HepG2 (cell line): ENCODE measurements around the gene MOK. TPM values are rescaled to one million over a fixed set of nuclear protein-coding genes. Genes with fewer than 3 reads are reported as not detected.

ENCODE experiments used
- ATAC-seq: fragments of 200-7000 bp; cut with Tn5 transposase; 3 replicates; pipeline ENCODE4 v1.9.1; 2020; ENCODE audit warnings: mild to moderate bottlenecking, moderate library complexity
- BruUV-seq: library from RNA; stranded (reverse); fragments of 400-500 nt; replicated peaks from 2 replicates; lab custom pipeline; 2021; lab: Mats Ljungman, UMichigan
- CTCF ChIA-PET: fragments of 300-600 bp; formaldehyde crosslinking; extraction: SDS; loops from one replicate; lab custom pipeline; 2021; ENCODE audit warnings: low total read pairs, inconsistent platforms, low intra/inter-chr PET ratio; lab: Yijun Ruan, JAX
- POLR2A ChIA-PET: fragments of 350-600 bp; sonication (Branson Sonifier 250); formaldehyde crosslinking; loops from one replicate; lab custom pipeline; 2020; ENCODE audit warnings: antibody characterized with exemption, inconsistent platforms; lab: Yijun Ruan, JAX
- DNase-seq: peaks from one replicate; pipeline ENCODE4 v3.0.0-alpha.2; 2015; ENCODE audit warnings: low spot score
- FAIRE-seq: peaks from 3 replicates; lab custom pipeline; 2011; peaks lifted over from hg19 to GRCh38; lab: Jason Lieb, UNC
- H2AFZ ChIP-seq: one replicate; pipeline ENCODE4 v1.6.1; 2011; ENCODE audit warnings: low read length, inconsistent platforms
- H3K27ac ChIP-seq: fragments of 300-600 bp; 3 replicates; pipeline ENCODE4 v1.8.0; 2011; ENCODE audit warnings: mixed run types, mild to moderate bottlenecking, mixed read lengths, low read length, inconsistent platforms; ENCODE audit not compliant: insufficient read depth; ENCODE audit errors: extremely low read length
- H3K27me3 ChIP-seq, 2 experiments: fragments of 200-600 bp in 1 of 2; 2 replicates in 1 of 2; 3 replicates in 1 of 2; pipeline versions ENCODE4 v1.6.0 to v1.8.0; 2011; ENCODE audit warnings: low read length in 2 of 2, mild to moderate bottlenecking in 2 of 2, moderate library complexity in 2 of 2, inconsistent platforms in 1 of 2; ENCODE audit not compliant: insufficient read depth in 2 of 2, control insufficient read depth in 1 of 2
- H3K36me3 ChIP-seq, 2 experiments: fragments of 200-600 bp in 1 of 2; replicated peaks in 1 of 2; 2 replicates in 1 of 2; 3 replicates in 1 of 2; pipeline versions ENCODE4 v1.5.1 to v1.8.0; 2011; ENCODE audit warnings: low read length in 2 of 2, inconsistent platforms in 1 of 2; ENCODE audit not compliant: insufficient read depth in 2 of 2, control insufficient read depth in 1 of 2
- H3K4me1 ChIP-seq: 2 replicates; pipeline ENCODE4 v1.5.1; 2012; ENCODE audit warnings: low read length, inconsistent platforms; ENCODE audit not compliant: insufficient read depth
- H3K4me2 ChIP-seq: 2 replicates; pipeline ENCODE4 v1.6.0; 2011; ENCODE audit warnings: low read depth, low read length, inconsistent platforms
- H3K4me3 ChIP-seq, 3 experiments: fragments of 200-600 bp in 1 of 3; sonication (generic), shearing (Covaris generic) in 1 of 3; replicated peaks in 1 of 3; 2 replicates each; pipeline ENCODE4 v1.5.1; 2011 to 2016; ENCODE audit warnings: low read length in 3 of 3, inconsistent platforms in 2 of 3, low read depth in 2 of 3, mild to moderate bottlenecking in 2 of 3, control low read depth in 1 of 3, mixed read lengths in 1 of 3; ENCODE audit not compliant: insufficient read depth in 1 of 3
- H3K79me2 ChIP-seq: one replicate; pipeline ENCODE4 v1.6.1; 2011; ENCODE audit warnings: low read length, inconsistent platforms; ENCODE audit not compliant: insufficient read depth
- H3K9ac ChIP-seq: 2 replicates; pipeline ENCODE4 v1.6.0; 2011; ENCODE audit warnings: mild to moderate bottlenecking, low read depth, low read length, inconsistent platforms; ENCODE audit not compliant: insufficient read depth
- H3K9me3 ChIP-seq: 2 replicates; pipeline ENCODE4 v1.5.1; 2012; ENCODE audit warnings: mild to moderate bottlenecking, low read length
- H4K20me1 ChIP-seq: 2 replicates; pipeline ENCODE4 v1.6.0; 2011; ENCODE audit warnings: inconsistent platforms, mild to moderate bottlenecking, low read length, moderate library complexity; ENCODE audit not compliant: insufficient read depth
- KLF6 ChIP-seq: IDR thresholded peaks from 2 replicates; pipeline ENCODE4 v1.8.0; 2016; ENCODE audit warnings: missing biosample characterization, missing genetic modification reagents
- MED1 ChIP-seq: sonication (generic); formaldehyde crosslinking; IDR thresholded peaks from 2 replicates; pipeline ENCODE4 v1.4.0; 2020; ENCODE audit warnings: missing genetic modification reagents
- NCOA5 ChIP-seq: sonication (generic); formaldehyde crosslinking; IDR thresholded peaks from 2 replicates; pipeline ENCODE4 v1.4.0; 2020; ENCODE audit warnings: missing genetic modification reagents
- RCOR2 ChIP-seq: IDR thresholded peaks from 2 replicates; pipeline ENCODE4 v1.6.1; 2016; ENCODE audit warnings: missing biosample characterization, missing genetic modification reagents
- XBP1 ChIP-seq: sonication (generic); formaldehyde crosslinking; IDR thresholded peaks from 2 replicates; pipeline ENCODE4 v1.5.0; 2020; ENCODE audit warnings: missing genetic modification reagents
- ZNF567 ChIP-seq: sonication (generic); formaldehyde crosslinking; IDR thresholded peaks from 2 replicates; pipeline ENCODE4 v1.8.1; 2023; ENCODE audit warnings: mild to moderate bottlenecking, missing genetic modification reagents, borderline replicate concordance
- ZNF839 ChIP-seq: sonication (generic); formaldehyde crosslinking; IDR thresholded peaks from 2 replicates; pipeline ENCODE4 v1.4.0; 2020; ENCODE audit warnings: missing genetic modification reagents, mild to moderate bottlenecking, borderline replicate concordance
- WGBS: methylation state at CpG from one replicate; pipeline ENCODE4 v1.1.6; 2017; ENCODE audit warnings: low lambda C conversion rate; 5-methylcytosine and 5-hydroxymethylcytosine counted together
- in situ Hi-C: cut with HindIII; loops from 2 replicates; pipeline ENCODE4 v1.10.0; 2017; ENCODE audit warnings: low pct_unique_long_range_greater_than_20kb; ENCODE audit not compliant: extremely low pct_ligation_motif_present
- intact Hi-C: fragments of 100-400 bp; cut with micrococcal nuclease; formaldehyde crosslinking; loops from one replicate; pipeline ENCODE4 v1.10.0; 2022; ENCODE audit not compliant: unreplicated experiment
- polyA plus RNA-seq, 8 experiments: library from polyadenylated mRNA; depleted of rRNA in 3 of 8; stranded (reverse) in 7 of 8; unstranded in 1 of 8; fragments of >200 nt; fragmentation: Illumina TruSeq in 4 of 8; extraction: Trizol in 4 of 8; gene quantifications; 2 replicates each; pipeline versions ENCODE4 v1.2.1 to v1.2.3, GENCODE V29; 2011 to 2016; ENCODE audit warnings: low read depth in 4 of 8, missing spikeins in 1 of 8, mixed read lengths in 1 of 8; ENCODE audit not compliant: insufficient read depth in 1 of 8
- total RNA-seq, 5 experiments: library from RNA; depleted of rRNA; stranded (reverse); fragments of >200 nt; fragmentation: Illumina TruSeq; extraction: Trizol; gene quantifications; 2 replicates each; pipeline ENCODE4 v1.2.3, GENCODE V29; 2016; ENCODE audit warnings: low read depth in 1 of 5
- TF ChIP-seq, protein P1 (sequence below): IDR thresholded peaks from 2 replicates; pipeline ENCODE4 v1.6.1; 2012; ENCODE audit warnings: low read depth, low read length, improper control_type of control experiment
- TF ChIP-seq, protein P2 (sequence below): sonication (generic); IDR thresholded peaks from 2 replicates; pipeline ENCODE4 v1.6.1; 2016; ENCODE audit warnings: low read depth, borderline replicate concordance
- TF ChIP-seq, protein P3 (sequence below): sonication (generic); formaldehyde crosslinking; IDR thresholded peaks from 2 replicates; pipeline ENCODE4 v1.5.1; 2020; ENCODE audit warnings: mild to moderate bottlenecking, missing genetic modification reagents
- TF ChIP-seq, protein P4 (sequence below): sonication (generic); formaldehyde crosslinking; IDR thresholded peaks from 2 replicates; pipeline ENCODE4 v1.5.0; 2020; ENCODE audit warnings: mild to moderate bottlenecking, missing genetic modification reagents
- TF ChIP-seq, protein P5 (sequence below): IDR thresholded peaks from 2 replicates; pipeline ENCODE4 v1.6.1; 2018; ENCODE audit warnings: missing genetic modification reagents

The MOK gene
- total and polyA plus RNA-seq, 2 of the 13 experiments (the other 11 are each of a cell fraction or from before 2014, with no cell fraction given): 15.3 to 16.9 TPM

DNA sequence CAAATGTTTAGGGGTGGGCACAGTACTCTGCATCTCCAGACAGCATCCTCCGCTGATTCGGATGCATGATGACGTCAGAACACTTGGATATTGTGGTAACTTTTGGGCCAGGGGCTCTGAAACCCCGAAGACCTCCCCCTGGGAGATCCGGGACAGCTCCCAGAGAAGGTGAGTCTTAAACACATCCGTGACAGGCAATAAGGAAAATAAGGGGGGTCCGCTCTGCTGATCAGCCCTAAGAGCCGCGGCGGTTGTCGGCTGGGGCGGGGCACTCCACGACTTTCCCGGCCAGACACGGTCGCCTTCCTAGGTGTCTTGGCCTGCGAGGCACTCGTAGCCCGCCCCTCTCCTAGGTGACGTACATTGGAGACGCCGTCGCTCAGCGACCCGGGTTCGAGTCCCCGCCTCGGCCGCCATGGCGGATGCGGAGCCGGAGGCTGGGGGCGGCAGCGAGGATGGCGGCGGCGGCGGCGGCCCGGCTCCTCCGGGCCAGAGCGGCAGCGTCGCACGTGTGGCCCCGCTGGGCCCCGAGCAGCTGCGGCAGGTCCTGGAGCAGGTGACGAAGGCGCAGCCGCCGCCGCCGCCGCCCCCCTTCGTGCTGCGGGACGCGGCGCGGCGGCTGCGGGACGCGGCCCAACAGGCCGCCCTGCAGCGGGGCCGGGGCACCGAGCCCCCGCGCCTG is 14.5 kb upstream of the MOK start, which contains the start of gene ZNF839 (continued):
- TF ChIP-seq MED1 (CRISPR knock-in tag) (peak; percentile 72), ZNF567 (CRISPR knock-in tag) (no peak), RCOR2 (CRISPR knock-in tag) (no peak)
- TF ChIP-seq, protein P1, sequence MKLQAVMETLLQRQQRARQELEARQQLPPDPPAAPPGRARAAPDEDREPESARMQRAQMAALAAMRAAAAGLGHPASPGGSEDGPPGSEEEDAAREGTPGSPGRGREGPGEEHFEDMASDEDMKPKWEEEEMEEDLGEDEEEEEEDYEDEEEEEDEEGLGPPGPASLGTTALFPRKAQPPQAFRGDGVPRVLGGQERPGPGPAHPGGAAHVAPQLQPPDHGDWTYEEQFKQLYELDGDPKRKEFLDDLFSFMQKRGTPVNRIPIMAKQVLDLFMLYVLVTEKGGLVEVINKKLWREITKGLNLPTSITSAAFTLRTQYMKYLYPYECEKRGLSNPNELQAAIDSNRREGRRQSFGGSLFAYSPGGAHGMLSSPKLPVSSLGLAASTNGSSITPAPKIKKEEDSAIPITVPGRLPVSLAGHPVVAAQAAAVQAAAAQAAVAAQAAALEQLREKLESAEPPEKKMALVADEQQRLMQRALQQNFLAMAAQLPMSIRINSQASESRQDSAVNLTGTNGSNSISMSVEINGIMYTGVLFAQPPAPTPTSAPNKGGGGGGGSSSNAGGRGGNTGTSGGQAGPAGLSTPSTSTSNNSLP: no peak

DNA sequence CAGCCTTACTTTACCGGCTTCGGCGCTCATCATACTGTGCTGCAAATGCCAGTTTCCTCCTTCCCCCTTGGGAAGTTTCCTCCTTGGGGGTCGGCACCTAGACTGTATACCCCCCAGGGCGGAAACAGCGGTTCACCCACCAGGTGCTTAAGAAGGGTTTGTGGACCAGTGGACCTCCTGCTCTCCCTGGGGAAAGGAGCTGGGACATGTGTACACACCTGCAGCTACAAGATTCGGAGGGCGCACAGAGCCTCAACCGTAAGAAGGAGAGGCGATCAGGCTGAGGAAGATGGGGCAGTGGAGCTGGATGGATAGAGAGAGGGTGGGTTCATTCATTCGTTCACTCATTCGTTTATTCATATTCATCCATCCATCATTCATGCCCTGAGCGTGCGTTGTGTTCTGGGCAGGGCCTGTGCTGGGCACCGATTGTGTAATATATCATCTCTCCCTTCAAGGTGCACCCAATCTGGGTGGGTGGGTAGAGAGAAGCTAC is 13.9 kb upstream of the MOK start:
- Histone ChIP-seq H3K4me2 (peak overlapping the region; percentile 96), H2AFZ (no peak overlapping the region), H3K27ac (peak overlapping the region; percentile 96), H3K79me2 (peaks cover 7% of the 10 kb centered on the region), H4K20me1 (no peaks in the 10 kb centered on the region), H3K4me1 (peaks cover 63% of the 10 kb centered on the region), H3K27me3 (no peaks in the 10 kb centered on the region; a peak in 1 of 5 replicates), H3K4me3 (peak overlapping the region; percentile 72 to 85 (median 74)), H3K9ac (peak overlapping the region; percentile 98), H3K36me3 (no peaks in the 10 kb centered on the region), H3K9me3 (no peaks in the 10 kb centered on the region)
- intact Hi-C loops (loop anchor here (2.0 to 5.0 kb wide), 3 partner anchors 44 to 198 kb away; partner anchors contain the start of genes CINP and TECPR2), in situ Hi-C loops (loop anchor here (5.0 to 10.0 kb wide), 2 partner anchors 244 to 357 kb away; partner anchors contain the start of gene DYNC1H1)
- FAIRE-seq (no peak), ATAC-seq (no peak), DNase-seq (no peak)
- CTCF ChIA-PET: no interaction called here
- no TSS peak for BruUV-seq
- 88% methylated on average over 15 of the region's 15 CpGs for WGBS
- POLR2A ChIA-PET: interaction anchor here (2.8 kb wide), 1 partner anchor 14 kb away, joined by 14 read pairs; the partner anchor contains the start of gene MOK
- TF ChIP-seq, protein P2, sequence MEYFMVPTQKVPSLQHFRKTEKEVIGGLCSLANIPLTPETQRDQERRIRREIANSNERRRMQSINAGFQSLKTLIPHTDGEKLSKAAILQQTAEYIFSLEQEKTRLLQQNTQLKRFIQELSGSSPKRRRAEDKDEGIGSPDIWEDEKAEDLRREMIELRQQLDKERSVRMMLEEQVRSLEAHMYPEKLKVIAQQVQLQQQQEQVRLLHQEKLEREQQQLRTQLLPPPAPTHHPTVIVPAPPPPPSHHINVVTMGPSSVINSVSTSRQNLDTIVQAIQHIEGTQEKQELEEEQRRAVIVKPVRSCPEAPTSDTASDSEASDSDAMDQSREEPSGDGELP: no peak
- TF ChIP-seq, protein P3, sequence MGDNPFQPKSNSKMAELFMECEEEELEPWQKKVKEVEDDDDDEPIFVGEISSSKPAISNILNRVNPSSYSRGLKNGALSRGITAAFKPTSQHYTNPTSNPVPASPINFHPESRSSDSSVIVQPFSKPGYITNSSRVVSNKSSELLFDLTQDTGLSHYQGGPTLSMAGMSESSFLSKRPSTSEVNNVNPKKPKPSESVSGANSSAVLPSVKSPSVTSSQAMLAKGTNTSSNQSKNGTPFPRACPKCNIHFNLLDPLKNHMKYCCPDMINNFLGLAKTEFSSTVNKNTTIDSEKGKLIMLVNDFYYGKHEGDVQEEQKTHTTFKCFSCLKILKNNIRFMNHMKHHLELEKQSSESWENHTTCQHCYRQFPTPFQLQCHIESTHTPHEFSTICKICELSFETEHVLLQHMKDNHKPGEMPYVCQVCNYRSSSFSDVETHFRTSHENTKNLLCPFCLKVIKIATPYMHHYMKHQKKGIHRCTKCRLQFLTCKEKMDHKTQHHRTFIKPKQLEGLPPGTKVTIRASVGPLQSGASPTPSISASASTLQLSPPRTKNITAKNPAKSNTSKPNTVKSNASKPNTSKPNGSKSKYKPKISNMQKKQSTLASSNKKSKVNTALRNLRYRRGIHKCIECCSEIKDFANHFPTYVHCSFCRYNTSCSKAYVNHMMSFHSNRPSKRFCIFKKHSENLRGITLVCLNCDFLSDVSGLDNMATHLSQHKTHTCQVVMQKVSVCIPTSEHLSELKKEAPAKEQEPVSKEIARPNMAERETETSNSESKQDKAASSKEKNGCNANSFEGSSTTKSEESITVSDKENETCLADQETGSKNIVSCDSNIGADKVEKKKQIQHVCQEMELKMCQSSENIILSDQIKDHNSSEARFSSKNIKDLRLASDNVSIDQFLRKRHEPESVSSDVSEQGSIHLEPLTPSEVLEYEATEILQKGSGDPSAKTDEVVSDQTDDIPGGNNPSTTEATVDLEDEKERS (CRISPR knock-in tag): no peak
- TF ChIP-seq ZNF839 (CRISPR knock-in tag) (no peak), XBP1 (CRISPR knock-in tag) (no peak), NCOA5 (CRISPR knock-in tag) (no peak), KLF6 (CRISPR knock-in tag) (0 out of 2 replicates have a peak, but pooled peaks have one; percentile 5)
- TF ChIP-seq, protein P4, sequence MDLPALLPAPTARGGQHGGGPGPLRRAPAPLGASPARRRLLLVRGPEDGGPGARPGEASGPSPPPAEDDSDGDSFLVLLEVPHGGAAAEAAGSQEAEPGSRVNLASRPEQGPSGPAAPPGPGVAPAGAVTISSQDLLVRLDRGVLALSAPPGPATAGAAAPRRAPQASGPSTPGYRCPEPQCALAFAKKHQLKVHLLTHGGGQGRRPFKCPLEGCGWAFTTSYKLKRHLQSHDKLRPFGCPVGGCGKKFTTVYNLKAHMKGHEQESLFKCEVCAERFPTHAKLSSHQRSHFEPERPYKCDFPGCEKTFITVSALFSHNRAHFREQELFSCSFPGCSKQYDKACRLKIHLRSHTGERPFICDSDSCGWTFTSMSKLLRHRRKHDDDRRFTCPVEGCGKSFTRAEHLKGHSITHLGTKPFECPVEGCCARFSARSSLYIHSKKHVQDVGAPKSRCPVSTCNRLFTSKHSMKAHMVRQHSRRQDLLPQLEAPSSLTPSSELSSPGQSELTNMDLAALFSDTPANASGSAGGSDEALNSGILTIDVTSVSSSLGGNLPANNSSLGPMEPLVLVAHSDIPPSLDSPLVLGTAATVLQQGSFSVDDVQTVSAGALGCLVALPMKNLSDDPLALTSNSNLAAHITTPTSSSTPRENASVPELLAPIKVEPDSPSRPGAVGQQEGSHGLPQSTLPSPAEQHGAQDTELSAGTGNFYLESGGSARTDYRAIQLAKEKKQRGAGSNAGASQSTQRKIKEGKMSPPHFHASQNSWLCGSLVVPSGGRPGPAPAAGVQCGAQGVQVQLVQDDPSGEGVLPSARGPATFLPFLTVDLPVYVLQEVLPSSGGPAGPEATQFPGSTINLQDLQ (CRISPR knock-in tag): no peak
- TF ChIP-seq, protein P5, sequence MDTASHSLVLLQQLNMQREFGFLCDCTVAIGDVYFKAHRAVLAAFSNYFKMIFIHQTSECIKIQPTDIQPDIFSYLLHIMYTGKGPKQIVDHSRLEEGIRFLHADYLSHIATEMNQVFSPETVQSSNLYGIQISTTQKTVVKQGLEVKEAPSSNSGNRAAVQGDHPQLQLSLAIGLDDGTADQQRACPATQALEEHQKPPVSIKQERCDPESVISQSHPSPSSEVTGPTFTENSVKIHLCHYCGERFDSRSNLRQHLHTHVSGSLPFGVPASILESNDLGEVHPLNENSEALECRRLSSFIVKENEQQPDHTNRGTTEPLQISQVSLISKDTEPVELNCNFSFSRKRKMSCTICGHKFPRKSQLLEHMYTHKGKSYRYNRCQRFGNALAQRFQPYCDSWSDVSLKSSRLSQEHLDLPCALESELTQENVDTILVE: no peak
